ENCODE data around the gene RRP36.

RRP36 gene

DNA sequence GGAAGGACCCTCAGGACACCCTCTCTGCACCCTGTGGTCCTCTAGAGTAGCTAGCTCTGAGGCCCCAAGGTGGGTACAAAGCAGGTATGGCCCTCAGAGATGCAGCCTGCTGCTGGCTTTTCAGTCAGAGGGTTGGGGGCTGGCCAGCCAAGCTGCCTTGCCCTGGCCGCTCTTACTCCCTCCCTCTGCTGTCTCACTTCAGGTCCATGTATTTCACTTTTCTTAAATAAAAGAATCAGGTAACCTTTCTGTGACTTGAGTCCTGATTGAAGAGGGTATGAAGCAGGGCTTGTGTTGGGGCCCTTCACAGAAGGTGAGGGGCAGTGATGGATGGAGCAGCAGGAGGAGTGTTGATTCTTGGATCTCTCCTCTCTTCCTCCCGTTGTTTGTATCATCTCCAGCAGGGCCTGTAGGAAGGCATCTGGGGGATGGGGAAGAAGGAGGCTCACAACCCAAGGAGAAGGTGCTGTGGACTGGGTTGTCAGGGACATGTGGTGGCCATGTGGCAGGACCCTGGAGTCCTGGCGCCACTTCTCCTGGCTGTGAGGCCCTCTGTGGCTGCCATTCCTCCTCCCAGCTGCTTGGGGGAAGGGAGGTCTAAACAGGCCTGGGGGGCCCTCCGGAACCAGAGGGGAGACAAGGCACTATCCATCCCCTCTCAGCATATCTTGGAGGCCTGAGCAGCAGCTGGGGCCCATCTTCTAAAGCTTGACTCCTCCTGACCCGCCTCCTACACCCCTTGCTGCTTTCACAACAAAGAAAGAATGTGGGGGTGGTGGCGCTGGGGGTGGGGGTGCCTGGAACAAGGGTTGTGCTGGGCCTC lies 53.6 kb downstream of the RRP36 start:
- DNase-seq: no peak

DNA sequence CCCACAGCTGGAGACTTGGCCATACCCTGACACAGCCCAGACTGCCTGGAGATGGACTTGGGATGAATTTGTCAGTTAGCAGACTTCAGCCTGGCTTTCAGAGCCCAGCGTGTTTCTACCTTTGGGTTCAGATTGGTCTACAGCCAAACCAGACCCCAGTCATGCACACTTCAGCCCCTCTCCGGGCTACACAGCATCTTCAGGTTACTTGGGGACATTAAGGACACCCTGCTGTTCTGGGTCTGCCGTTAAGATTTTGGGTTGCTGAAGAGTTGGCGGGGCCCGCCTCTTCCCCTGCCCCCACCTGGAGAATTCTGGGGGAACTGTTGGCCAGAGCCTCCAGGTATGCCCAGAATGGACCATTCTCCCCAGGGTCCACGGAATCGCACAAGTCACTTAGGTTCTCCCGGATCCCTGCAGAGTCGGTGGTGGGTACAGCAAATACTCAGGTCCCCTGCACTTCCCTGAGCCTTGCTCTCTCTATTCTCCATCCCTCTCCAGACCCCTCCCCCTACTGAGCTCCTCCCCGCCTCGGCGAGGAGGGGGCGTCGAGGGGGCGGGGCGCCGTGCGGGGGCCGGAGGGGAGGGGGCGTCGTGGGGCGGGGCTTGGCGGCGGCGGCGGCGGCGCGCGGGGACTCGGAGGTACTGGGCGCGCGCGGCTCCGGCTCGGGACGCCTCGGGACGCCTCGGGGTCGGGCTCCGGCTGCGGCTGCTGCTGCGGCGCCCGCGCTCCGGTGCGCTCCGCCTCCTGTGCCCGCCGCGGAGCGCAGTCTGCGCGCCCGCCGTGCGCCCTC lies 54.4 kb downstream of the RRP36 start, which contains the start of gene PTK7:
Gene PTK7, plus strand, starts transcription at position 645 of the 794 bp plus-strand sequence. CDS start 175 bp downstream, outside the sequence.
- DNase-seq: peak; percentile 68

DNA sequence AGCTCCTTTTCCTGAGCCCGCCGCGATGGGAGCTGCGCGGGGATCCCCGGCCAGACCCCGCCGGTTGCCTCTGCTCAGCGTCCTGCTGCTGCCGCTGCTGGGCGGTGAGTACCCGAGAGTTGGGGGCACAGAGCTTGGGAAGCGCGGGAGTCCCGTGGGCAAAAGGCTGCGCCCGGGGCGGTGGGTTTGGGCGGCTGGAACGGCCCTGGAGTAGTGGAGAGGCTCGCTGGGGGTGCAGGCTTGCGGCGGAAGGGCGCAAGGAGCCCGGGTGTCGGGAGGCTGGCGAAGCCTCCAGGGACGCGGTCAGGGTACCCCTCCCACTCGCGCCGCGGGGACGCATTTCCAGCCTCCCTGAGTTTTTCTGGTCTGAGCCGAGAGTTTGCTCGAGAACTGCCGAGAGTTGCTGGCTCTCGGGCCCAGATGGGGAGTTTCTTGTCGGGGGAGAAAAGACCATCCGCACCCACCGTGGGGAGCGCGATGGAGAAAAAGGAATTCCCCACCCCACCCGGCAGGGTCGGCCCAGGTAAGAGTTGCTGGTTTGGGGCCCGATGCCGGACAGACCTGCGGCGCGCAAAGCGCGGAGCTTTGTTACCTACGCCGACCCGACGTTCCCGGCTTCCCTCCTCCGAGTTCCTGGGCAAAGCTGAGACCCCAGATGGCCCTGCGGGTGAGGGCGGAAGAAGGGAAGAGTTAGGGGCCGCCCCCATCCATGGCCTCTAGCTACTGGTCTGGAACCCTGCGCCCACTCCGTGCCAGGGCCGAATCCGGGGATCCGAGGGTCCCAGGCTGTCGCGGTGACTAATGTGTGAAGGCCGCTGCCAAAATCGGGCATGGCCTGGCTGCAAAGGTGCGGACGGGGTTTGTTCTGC lies 55.3 kb downstream of the RRP36 start:
- DNase-seq: peak; percentile 61

DNA sequence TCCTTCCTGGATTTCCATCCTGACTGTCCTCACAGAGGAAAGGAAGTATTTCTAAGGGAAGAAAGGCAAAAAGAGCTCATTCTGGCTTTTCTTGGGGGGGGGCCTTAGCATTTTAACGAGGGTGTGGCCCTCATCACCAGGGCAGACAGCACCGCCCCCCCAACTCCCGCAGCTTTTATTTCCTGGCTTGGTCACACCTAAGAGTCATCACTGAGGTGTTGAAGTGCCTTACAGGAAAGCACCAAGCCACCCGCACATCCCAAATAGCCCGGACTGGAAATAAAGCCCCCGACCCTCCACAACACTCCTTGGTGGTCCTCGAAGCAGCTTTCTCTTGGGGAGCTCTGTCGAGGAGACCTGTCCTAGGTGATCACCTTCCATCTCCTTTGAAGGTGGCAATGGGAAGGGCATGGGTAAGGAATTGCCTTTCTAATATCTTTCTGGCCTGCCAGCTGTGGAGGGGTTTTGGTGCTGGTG lies 55.9 kb downstream of the RRP36 start:
- DNase-seq: no peak

DNA sequence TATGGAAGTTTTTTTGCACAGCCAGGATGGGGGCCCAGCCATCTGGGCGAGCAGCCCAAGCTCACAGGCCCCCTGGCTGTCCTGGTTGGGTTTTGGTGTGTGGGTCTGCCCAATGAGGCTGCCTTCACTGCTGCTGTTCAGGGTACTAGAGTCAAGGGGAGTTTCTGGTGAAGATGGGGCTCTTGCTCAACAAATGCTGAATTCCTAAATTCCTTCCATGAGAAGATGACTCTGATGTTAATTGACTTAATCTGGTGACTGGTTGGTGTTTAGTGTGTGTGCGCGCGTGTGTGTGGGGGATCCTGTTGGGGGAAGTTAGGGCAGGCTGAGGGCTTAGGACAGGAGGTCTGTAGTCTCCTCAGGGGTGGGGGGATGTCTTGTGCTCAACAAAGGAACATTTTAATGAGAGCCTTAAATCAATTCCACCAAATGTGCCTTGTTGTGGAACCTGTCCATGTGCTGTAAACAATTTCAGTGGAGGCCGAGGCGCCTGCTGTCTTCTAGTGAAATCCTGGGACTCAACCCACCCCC lies 56.6 kb downstream of the RRP36 start:
- no peak for DNase-seq

DNA sequence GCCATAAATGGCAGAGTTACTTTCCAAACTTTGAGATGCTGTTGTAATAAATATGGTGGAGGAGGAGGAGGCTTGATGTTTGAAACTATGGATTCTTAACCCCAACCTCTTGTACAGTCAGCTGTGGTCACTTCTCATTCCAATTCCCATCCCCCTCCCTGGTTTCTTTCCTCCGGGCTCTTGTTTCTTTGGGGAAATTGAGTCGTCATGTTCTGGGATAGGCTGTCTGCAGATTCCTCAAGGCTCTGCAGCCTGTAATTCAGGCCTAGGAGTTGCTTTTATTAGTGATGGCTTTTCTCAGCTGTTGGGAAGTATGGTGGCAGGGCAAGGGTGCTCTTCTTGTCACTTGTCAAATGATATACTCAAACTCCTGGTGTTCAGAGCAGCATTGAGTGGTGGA lies 57.3 kb downstream of the RRP36 start:
- no peak for DNase-seq

Measured in 8988T (cell line).